NB4 (cell line): Measurements from ENCODE around the gene KCNQ1.

Source experiments
- DNase-seq: peaks from one replicate; pipeline ENCODE4 v3.0.0; 2010; ENCODE audit warnings: low read depth
- H3K4me3 ChIP-seq: one replicate; pipeline ENCODE4 v1.5.1; 2011; ENCODE audit warnings: mild to moderate bottlenecking, low read depth, low read length, moderate library complexity
- MYC ChIP-seq: IDR thresholded peaks from 2 replicates; pipeline ENCODE4 v1.6.1; 2011; ENCODE audit warnings: low read depth, low read length
- POLR2A ChIP-seq: IDR thresholded peaks from 2 replicates; pipeline ENCODE4 v1.6.1; 2011; ENCODE audit warnings: mild to moderate bottlenecking; ENCODE audit not compliant: insufficient read length; ENCODE audit errors: extremely low read depth
- TF ChIP-seq, protein P1 (sequence below): IDR thresholded peaks from 2 replicates; pipeline ENCODE4 v1.6.1; 2011; ENCODE audit warnings: low read depth, low read length
- TF ChIP-seq, protein P2 (sequence below): IDR thresholded peaks from one replicate; pipeline ENCODE4 v1.5.1; 2012; ENCODE audit warnings: low read depth, low read length

Gene KCNQ1

DNA sequence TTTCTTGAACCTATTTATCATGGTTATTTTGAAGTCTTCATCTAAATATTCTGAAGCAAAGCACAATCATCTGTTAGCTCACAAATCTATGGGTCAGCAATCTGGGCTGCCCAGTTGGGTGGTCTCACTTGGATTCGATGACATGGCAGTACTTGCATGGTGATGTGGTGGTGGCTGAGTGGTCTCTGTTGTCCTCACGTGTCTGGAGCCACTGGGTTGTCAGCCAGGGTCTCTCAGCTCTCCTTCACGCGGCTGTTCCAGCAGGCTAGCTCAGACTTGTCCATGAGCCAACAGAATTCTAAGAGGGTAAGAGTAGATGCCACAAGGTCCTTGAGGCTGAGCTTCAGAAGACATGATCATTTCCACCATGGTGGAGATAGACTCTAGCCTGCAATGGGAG lies 321.4 kb downstream of the KCNQ1 start:
- H3K4me3 ChIP-seq, result no peak overlapping the region
- TF ChIP-seq, protein P1, sequence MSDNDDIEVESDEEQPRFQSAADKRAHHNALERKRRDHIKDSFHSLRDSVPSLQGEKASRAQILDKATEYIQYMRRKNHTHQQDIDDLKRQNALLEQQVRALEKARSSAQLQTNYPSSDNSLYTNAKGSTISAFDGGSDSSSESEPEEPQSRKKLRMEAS, result no peak
- TF ChIP-seq, protein P2, sequence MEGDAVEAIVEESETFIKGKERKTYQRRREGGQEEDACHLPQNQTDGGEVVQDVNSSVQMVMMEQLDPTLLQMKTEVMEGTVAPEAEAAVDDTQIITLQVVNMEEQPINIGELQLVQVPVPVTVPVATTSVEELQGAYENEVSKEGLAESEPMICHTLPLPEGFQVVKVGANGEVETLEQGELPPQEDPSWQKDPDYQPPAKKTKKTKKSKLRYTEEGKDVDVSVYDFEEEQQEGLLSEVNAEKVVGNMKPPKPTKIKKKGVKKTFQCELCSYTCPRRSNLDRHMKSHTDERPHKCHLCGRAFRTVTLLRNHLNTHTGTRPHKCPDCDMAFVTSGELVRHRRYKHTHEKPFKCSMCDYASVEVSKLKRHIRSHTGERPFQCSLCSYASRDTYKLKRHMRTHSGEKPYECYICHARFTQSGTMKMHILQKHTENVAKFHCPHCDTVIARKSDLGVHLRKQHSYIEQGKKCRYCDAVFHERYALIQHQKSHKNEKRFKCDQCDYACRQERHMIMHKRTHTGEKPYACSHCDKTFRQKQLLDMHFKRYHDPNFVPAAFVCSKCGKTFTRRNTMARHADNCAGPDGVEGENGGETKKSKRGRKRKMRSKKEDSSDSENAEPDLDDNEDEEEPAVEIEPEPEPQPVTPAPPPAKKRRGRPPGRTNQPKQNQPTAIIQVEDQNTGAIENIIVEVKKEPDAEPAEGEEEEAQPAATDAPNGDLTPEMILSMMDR, result no peak
- no peak for TF ChIP-seq POLR2A
- TF ChIP-seq MYC, result no peak
- DNase-seq, result no peak

DNA sequence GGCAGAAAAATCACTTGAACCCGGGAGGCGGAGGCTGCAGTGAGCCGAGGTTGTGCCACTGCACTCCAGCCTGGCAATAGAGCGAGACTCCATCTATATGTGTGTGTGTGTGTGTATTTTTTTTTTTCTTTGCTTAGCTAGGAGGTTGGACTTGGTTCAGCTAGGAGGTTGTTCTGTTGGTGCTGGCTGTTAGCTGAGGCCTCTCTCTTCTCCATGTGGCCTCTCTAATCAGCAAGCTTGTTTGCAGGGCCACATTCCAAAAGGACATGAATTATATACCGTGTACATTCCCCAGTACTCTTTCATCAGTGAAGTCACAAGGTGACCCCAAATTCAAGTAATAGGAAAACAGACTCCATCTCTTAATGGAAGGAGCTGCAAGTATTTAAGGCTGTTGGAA lies 322.3 kb downstream of the KCNQ1 start:
- TF ChIP-seq, protein P2, result no peak
- TF ChIP-seq, protein P1, result no peak
- no peak for TF ChIP-seq POLR2A
- no peak for TF ChIP-seq MYC
- H3K4me3 ChIP-seq, result no peak overlapping the region
- DNase-seq, result no peak

DNA sequence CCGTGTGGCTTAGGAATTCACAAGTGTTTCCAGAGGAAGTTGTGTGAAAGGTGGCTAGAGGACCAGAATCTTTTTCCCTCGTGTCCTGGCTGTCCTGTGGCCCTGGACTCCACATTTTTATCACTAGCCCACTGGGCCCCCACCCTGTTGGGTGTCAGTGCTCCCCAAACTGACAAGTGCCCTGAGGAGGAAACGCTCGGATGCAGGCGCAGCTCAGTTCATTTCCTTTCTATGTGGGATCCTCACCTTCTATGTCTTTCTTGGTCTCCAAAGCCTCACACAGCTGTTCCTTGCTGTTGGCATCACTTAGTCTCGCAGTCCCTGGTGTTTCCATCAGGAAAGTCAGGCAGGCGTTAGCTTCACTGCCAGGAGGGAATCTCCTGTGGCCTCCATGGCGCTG lies 323.0 kb downstream of the KCNQ1 start:
- DNase-seq, result no peak
- no peak for TF ChIP-seq POLR2A
- no peak for TF ChIP-seq MYC
- TF ChIP-seq, protein P1, result no peak
- TF ChIP-seq, protein P2, result no peak

DNA sequence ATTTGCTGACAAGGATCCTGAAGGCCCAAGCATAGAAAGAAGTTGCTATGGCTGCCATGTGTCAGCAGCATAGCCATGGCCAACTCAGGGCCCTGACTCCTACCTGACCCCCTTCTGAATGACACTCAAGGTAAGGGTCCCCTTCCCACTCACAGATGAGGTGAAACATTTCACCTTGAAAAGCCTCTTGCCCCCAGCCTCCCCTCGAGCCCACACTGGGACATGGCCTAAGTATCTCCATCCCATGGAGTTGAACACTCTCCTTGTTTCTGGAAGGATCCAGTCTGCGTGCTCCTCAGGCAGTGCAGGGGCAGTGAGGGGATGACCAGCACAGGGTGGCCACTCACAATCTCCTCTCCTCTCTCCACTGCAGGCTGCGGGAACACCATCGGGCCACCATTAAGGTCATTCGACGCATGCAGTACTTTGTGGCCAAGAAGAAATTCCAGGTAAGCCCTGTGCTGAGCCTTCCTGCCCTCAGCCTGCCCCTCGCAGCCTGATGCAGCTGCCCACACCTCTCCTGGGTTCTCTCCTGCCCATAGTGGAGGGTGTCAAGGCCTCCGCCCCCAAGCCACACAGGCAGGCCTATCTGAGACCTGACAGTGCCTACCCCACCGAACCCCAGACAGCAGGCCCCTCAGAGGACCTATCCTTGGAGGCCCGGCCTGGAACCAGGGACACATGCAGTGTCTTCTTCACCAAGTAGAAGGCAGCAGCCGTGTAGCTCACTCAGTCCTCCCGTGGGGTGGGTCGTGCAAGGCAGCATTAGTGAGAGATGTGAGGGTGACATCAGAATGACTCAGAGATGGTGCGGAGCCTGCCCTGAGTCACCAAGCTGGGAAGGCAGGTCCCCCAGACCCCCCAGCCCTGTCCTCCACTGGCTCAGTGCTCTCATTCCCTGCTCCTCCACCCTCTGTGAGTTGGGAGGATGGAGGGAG lies 323.9 kb downstream of the KCNQ1 start:
- no peak overlapping the region for H3K4me3 ChIP-seq
- no peak for TF ChIP-seq POLR2A
- peak; percentile 46 for DNase-seq

More for the DNA sequence above, 323.0 kb downstream of the KCNQ1 start:
- H3K4me3 ChIP-seq, result no peak overlapping the region

DNA sequence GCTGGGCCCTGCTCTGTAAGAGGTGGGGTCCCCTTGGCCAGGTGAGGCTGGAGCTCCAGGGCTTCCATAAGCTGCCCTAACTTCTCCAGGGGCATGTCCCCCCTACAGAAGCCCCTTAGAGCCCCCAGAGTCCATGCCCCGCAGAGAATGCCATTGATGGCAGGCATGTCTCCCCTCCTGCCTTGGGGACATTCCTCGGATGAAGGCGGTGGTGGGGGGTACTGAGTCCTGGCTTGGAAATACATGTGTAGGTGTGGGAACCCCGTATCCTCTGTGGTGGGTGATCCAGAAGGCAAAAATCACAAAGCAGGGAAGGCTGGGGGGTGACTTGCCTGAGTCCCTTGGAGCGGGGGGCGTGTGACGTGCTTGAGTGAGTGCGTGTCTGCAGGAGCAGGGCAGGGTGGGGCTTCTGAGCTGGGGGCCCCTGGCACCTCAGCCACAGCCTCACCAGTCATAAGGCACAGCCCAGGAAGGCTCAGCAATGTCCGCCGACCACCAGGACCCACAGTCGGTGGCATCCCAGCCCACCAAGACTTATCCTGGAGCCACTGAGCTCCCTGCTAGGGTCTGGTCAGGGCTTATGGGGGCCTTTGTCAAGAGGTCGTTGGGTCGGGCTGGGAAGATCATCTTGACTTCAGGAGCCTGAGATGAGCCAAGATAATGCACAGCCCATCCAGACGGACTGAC lies 324.7 kb downstream of the KCNQ1 start:
- no peak overlapping the region for H3K4me3 ChIP-seq
- TF ChIP-seq MYC, result no peak
- TF ChIP-seq, protein P2, result no peak
- no peak for TF ChIP-seq POLR2A
- TF ChIP-seq, protein P1, result no peak
- no peak for DNase-seq

DNA sequence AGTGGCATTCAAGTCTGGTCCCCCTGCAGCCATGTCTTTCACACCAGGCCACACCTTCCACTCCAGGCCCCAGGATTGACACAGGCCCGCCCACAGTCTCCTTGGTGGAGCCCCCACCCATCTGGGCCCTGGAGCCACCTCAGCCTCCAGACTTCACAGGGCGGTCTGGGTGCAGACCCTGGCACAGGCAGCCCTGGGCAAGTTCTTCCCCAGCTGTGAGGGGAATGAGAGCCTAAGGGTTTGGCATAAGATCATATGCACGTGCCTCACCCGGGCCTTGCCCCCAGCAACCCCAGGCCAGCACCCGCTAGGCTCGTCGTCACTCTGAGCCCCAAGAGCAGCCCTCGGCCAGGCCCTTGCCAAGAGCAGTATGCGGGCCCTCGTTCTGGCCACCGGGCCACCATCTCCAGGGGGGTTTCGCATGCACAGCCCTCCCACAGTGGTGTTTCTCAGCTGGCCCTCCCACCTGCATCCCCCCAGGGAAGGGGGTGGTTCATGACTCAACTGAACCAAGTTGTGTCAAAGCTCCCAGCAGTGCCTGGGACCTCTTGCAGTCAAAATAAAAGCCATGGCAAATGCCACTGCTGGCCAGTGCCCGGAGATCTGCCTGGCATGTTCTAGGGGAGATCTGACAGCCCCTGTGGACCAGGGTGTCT lies 325.4 kb downstream of the KCNQ1 start:
- TF ChIP-seq, protein P1, result no peak
- TF ChIP-seq, protein P2, result no peak
- TF ChIP-seq POLR2A (no peak), MYC (no peak)
- no peak overlapping the region for H3K4me3 ChIP-seq
- DNase-seq, result no peak
